ENCODE measurements around the gene TMEM182.

DNA sequence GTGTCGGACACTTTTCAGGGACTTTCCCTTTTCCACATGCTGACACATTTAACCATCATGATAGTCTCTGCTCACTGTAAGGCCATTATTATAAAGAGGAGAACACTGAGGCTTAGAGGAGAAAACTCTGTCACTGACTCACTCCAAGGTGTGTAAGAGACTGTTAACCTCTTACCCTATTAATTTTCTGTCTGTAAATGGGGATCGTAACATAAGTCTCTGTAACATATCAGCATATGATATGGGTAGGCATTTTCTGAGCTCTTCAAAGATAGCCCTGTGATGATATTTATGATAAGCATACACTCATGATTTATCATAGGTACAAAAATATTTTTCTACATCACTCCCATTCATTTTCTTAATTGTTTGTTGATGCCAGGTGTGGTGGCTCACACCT is 36.4 kb downstream of the TMEM182 start:
- TF ChIP-seq NFYB (CRISPR knock-in tag; conservative IDR thresholded peaks at IDR 0.05; ENCODE audit: low read depth) = no peak
- TF ChIP-seq, protein P1, sequence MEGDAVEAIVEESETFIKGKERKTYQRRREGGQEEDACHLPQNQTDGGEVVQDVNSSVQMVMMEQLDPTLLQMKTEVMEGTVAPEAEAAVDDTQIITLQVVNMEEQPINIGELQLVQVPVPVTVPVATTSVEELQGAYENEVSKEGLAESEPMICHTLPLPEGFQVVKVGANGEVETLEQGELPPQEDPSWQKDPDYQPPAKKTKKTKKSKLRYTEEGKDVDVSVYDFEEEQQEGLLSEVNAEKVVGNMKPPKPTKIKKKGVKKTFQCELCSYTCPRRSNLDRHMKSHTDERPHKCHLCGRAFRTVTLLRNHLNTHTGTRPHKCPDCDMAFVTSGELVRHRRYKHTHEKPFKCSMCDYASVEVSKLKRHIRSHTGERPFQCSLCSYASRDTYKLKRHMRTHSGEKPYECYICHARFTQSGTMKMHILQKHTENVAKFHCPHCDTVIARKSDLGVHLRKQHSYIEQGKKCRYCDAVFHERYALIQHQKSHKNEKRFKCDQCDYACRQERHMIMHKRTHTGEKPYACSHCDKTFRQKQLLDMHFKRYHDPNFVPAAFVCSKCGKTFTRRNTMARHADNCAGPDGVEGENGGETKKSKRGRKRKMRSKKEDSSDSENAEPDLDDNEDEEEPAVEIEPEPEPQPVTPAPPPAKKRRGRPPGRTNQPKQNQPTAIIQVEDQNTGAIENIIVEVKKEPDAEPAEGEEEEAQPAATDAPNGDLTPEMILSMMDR (IDR thresholded peaks at IDR 0.05) = no peak
- TF ChIP-seq, protein P2, sequence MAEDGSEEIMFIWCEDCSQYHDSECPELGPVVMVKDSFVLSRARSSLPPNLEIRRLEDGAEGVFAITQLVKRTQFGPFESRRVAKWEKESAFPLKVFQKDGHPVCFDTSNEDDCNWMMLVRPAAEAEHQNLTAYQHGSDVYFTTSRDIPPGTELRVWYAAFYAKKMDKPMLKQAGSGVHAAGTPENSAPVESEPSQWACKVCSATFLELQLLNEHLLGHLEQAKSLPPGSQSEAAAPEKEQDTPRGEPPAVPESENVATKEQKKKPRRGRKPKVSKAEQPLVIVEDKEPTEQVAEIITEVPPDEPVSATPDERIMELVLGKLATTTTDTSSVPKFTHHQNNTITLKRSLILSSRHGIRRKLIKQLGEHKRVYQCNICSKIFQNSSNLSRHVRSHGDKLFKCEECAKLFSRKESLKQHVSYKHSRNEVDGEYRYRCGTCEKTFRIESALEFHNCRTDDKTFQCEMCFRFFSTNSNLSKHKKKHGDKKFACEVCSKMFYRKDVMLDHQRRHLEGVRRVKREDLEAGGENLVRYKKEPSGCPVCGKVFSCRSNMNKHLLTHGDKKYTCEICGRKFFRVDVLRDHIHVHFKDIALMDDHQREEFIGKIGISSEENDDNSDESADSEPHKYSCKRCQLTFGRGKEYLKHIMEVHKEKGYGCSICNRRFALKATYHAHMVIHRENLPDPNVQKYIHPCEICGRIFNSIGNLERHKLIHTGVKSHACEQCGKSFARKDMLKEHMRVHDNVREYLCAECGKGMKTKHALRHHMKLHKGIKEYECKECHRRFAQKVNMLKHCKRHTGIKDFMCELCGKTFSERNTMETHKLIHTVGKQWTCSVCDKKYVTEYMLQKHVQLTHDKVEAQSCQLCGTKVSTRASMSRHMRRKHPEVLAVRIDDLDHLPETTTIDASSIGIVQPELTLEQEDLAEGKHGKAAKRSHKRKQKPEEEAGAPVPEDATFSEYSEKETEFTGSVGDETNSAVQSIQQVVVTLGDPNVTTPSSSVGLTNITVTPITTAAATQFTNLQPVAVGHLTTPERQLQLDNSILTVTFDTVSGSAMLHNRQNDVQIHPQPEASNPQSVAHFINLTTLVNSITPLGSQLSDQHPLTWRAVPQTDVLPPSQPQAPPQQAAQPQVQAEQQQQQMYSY (CRISPR knock-in tag; IDR thresholded peaks at IDR 0.05) = no peak
- TF ChIP-seq, protein P3, sequence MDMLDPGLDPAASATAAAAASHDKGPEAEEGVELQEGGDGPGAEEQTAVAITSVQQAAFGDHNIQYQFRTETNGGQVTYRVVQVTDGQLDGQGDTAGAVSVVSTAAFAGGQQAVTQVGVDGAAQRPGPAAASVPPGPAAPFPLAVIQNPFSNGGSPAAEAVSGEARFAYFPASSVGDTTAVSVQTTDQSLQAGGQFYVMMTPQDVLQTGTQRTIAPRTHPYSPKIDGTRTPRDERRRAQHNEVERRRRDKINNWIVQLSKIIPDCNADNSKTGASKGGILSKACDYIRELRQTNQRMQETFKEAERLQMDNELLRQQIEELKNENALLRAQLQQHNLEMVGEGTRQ (CRISPR knock-in tag; IDR thresholded peaks at IDR 0.05) = no peak
- no peak for TF ChIP-seq SMAD3 (CRISPR knock-in tag; IDR thresholded peaks at IDR 0.05; ENCODE audit: borderline replicate concordance)
- TF ChIP-seq NR3C1 (CRISPR knock-in tag; conservative IDR thresholded peaks at IDR 0.05; ENCODE audit: low read depth) = no peak
- no peak for TF ChIP-seq ZNF121 (CRISPR knock-in tag; IDR thresholded peaks at IDR 0.05)
- TF ChIP-seq, protein P4, sequence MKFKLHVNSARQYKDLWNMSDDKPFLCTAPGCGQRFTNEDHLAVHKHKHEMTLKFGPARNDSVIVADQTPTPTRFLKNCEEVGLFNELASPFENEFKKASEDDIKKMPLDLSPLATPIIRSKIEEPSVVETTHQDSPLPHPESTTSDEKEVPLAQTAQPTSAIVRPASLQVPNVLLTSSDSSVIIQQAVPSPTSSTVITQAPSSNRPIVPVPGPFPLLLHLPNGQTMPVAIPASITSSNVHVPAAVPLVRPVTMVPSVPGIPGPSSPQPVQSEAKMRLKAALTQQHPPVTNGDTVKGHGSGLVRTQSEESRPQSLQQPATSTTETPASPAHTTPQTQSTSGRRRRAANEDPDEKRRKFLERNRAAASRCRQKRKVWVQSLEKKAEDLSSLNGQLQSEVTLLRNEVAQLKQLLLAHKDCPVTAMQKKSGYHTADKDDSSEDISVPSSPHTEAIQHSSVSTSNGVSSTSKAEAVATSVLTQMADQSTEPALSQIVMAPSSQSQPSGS (CRISPR knock-in tag; IDR thresholded peaks at IDR 0.05; ENCODE audit: borderline replicate concordance, low read depth) = no peak
- no peak for TF ChIP-seq ZNF317 (CRISPR knock-in tag; IDR thresholded peaks at IDR 0.05; ENCODE audit: borderline replicate concordance, low read depth)
- TF ChIP-seq, protein P5, sequence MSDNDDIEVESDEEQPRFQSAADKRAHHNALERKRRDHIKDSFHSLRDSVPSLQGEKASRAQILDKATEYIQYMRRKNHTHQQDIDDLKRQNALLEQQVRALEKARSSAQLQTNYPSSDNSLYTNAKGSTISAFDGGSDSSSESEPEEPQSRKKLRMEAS (CRISPR knock-in tag; IDR thresholded peaks at IDR 0.05) = no peak
- TF ChIP-seq MYBL2 (CRISPR knock-in tag; IDR thresholded peaks at IDR 0.05) = no peak
